ENCODE measurements around the gene GNAS. TPM values are rescaled to one million over a fixed set of nuclear protein-coding genes. Genes with fewer than 3 reads are reported as not detected.

Gene GNAS
- total RNA-seq, 6 experiments from 2014 or later, result 254 to 400 (median 287) TPM

DNA sequence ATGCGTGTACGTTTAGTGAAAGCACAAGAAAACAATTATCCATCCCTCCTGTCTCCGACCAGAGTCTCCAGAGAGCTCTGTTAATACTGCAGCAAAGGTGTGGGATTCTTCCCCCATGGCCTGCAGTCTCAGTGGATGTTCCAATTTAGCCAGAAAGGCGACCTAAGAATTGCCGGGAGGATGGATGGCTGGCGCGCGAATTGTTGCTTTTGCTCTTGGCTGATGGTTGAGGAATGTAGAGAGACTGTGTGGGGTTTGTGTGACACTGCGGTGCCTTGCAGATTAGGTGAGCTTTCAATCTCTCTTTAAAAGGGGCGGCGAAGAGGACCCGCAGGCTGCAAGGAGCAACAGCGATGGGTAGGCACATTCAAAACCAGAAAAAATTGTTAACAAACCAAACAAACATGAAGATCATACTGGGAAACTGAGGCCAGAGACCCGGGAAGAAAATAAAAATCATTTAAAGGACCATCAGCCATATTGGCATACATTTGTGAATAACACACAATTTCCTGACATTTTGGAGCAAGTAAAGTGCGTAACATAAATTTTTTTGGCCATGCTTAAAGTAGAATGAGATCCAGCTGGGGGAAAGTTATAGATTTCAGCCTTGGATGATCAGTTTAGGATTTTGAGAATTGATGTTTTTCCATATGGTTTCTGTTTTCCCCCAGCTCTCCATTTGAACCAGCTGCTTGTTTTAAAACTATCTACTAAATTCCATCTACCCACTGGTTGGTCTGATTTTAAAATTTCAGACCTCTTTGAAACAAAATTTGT, 46.3 kb downstream of the GNAS start:
- no peaks in the 10 kb centered on the region for H3K9me3 ChIP-seq
- ATAC-seq (no peak), DNase-seq (no peak)
- H3K4me3 ChIP-seq, result no peak overlapping the region
- TF ChIP-seq POLR2A (IDR thresholded peaks at IDR 0.05), result no peak
- TF ChIP-seq, protein P1, sequence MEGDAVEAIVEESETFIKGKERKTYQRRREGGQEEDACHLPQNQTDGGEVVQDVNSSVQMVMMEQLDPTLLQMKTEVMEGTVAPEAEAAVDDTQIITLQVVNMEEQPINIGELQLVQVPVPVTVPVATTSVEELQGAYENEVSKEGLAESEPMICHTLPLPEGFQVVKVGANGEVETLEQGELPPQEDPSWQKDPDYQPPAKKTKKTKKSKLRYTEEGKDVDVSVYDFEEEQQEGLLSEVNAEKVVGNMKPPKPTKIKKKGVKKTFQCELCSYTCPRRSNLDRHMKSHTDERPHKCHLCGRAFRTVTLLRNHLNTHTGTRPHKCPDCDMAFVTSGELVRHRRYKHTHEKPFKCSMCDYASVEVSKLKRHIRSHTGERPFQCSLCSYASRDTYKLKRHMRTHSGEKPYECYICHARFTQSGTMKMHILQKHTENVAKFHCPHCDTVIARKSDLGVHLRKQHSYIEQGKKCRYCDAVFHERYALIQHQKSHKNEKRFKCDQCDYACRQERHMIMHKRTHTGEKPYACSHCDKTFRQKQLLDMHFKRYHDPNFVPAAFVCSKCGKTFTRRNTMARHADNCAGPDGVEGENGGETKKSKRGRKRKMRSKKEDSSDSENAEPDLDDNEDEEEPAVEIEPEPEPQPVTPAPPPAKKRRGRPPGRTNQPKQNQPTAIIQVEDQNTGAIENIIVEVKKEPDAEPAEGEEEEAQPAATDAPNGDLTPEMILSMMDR (IDR thresholded peaks at IDR 0.05), result no peak
- peaks cover 0 to 20% (median 9%) of the 10 kb centered on the region in 4 donors for H3K4me1 ChIP-seq
- intact Hi-C loops (cut with DNase I), result loop anchor here in 1 of 2 donors (10.0 kb wide), 2 partner anchors 116 to 146 kb away; partner anchors contain the start of genes PRELID3B and TUBB1
- no peak overlapping the region for H3K27ac ChIP-seq
- H3K27me3 ChIP-seq, result no peaks in the 10 kb centered on the region
- H3K36me3 ChIP-seq, result peaks cover 0 to 27% (median 4%) of the 10 kb centered on the region in 4 donors
- WGBS (ENCODE audit: insufficient coverage, low coverage, low lambda C conversion rate, missing lambda C conversion rate), result 87% methylated on average over 15 of the region's 15 CpGs

DNA sequence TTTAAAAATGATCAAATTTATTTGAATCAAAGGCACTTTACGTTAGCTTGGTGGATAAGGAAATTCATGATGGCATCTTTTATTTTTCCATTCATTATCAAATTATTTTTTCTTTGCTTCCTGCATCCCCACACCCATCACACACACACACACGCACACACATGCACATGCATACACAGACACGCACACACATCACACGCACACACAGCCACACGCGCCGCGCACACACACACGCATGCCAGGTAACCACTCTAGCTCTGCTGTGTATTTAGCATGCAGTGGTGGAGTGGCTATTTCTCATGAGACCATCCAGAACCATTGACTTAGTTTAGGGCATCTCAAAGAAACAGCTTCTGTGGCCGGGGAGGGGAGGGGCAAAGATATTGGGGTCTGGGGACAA, 47.0 kb downstream of the GNAS start:
- no peak overlapping the region for H3K27ac ChIP-seq
- TF ChIP-seq POLR2A (IDR thresholded peaks at IDR 0.05), result no peak
- TF ChIP-seq, protein P1 (IDR thresholded peaks at IDR 0.05), result no peak
- intact Hi-C loops (cut with DNase I), result loop anchor here in 1 of 2 donors (10.0 kb wide), 2 partner anchors 115 to 145 kb away; partner anchors contain the start of genes PRELID3B and TUBB1
- no peak overlapping the region for H3K4me3 ChIP-seq
- 88% methylated on average over 10 of the region's 10 CpGs for WGBS (ENCODE audit: insufficient coverage, low coverage, low lambda C conversion rate, missing lambda C conversion rate)
- no peaks in the 10 kb centered on the region for H3K27me3 ChIP-seq
- peaks cover 0 to 13% (median 4%) of the 10 kb centered on the region in 4 donors for H3K4me1 ChIP-seq
- peaks cover 0 to 34% (median 10%) of the 10 kb centered on the region in 4 donors for H3K36me3 ChIP-seq
- DNase-seq, result no peak
- ATAC-seq, result no peak
- H3K9me3 ChIP-seq, result no peaks in the 10 kb centered on the region

DNA sequence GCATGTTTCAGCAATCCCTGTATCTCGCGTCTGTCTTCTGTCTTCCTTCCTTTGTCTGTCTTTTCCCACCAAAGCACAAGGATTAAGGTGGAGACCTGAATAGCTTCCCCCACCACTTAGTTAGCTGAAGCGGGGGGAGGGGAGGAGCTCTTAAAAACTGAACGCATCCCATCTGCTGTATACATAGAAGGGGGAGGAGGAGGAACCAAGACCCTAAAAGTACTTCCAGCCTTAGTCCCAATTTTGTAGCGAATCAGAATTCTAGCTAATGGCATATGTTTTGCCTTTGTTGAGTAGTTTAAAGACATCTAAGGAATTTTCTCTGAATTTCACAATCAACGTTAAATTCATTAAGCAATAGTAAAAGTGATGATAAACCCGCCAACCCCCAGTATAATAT, 47.9 kb downstream of the GNAS start:
- intact Hi-C loops (cut with DNase I), result no loop called here
- Histone ChIP-seq H3K36me3 (peaks cover 0 to 43% (median 16%) of the 10 kb centered on the region in 4 donors), H3K9me3 (no peaks in the 10 kb centered on the region), H3K27me3 (no peaks in the 10 kb centered on the region), H3K4me3 (no peak overlapping the region), H3K4me1 (peaks cover 0 to 4% (median under 1%) of the 10 kb centered on the region in 4 donors), H3K27ac (no peak overlapping the region)
- TF ChIP-seq POLR2A (IDR thresholded peaks at IDR 0.05), result no peak
- TF ChIP-seq, protein P1 (IDR thresholded peaks at IDR 0.05), result no peak
- no peak for ATAC-seq
- 68% methylated on average over 6 of the region's 7 CpGs for WGBS (ENCODE audit: insufficient coverage, low coverage, low lambda C conversion rate, missing lambda C conversion rate)
- no peak for DNase-seq

DNA sequence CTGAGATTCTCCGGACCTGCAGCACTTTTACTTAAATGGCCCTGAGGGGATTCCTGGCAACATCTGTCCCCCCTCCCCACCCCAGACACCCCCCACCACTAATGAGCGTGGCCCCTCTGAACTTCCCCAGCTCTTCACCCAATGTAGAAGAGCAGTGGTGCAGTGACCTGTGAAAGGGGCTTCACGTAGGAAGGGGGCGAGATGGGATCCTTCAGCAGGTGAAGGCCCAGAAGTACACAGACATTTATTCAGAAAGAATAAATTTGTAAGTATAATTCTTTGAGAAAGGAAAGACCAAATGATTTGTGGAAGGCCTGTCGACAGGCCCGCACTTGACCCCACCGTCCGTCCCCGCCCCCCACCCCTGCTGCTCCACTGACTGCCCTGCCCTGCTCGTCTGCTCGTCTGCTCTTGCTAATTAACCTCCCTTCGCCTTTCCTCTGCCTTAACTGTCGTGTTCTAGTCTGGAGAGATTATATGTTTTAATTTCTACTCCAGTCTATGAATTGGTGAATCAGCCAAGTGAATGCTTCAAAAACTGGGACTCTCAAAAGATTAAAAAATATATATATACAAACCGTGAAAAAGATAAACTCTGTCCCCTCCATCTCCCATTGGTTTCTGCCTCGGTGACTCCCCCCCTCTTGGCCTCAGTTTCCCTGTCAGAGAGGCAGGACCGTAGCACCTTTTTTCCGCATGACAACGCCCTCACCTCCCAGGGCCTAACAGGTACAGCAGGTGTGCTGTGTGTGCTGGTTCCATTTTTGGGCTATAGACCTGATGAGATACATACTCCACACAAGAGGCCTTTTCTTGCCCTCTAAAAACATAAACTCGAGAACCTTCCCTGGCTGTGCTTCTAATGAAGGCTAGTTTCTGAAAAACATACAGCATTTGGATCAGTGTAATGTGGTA, 49.2 kb downstream of the GNAS start:
- intact Hi-C loops (cut with DNase I), result no loop called here
- Histone ChIP-seq H3K9me3 (no peaks in the 10 kb centered on the region), H3K36me3 (peaks cover 0 to 54% (median 20%) of the 10 kb centered on the region in 4 donors), H3K27ac (no peak overlapping the region), H3K4me3 (no peak overlapping the region), H3K27me3 (no peaks in the 10 kb centered on the region), H3K4me1 (peaks cover 0 to 7% (median 0%) of the 10 kb centered on the region in 4 donors)
- no peak for ATAC-seq
- no peak for DNase-seq
- TF ChIP-seq, protein P1 (IDR thresholded peaks at IDR 0.05), result no peak
- TF ChIP-seq POLR2A (IDR thresholded peaks at IDR 0.05), result no peak
- 79% methylated on average over 15 of the region's 19 CpGs for WGBS (ENCODE audit: insufficient coverage, low coverage, low lambda C conversion rate, missing lambda C conversion rate)

All from right lobe of liver (tissue), 6 donors.